Thyroid gland (tissue), 4 donors: ENCODE results near the gene ERICH6. TPM values are rescaled to one million over a fixed set of nuclear protein-coding genes. Genes with fewer than 3 reads are reported as not detected.

Experiments used
- DNase-seq, 2 donors: peaks; one replicate each; pipeline ENCODE4 v3.0.0-alpha.2; 2019
- H3K27ac ChIP-seq, 3 donors: fragments of 200-600 bp; sonication (generic); 1 replicate in 2 of 3; 2 replicates in 1 of 3; pipeline ENCODE4 v1.5.1; 2016 to 2019; ENCODE audit warnings: mild to moderate bottlenecking in 1 of 3, moderate library complexity in 1 of 3
- H3K27me3 ChIP-seq: fragments of 200-600 bp; sonication (generic); one replicate; pipeline ENCODE4 v1.5.1; 2019
- H3K36me3 ChIP-seq, 2 donors: fragments of 200-600 bp; sonication (generic); one replicate each; pipeline ENCODE4 v1.5.1; 2016 to 2019
- H3K4me1 ChIP-seq, 2 donors: fragments of 200-600 bp; sonication (generic); one replicate each; pipeline ENCODE4 v1.5.1; 2017 to 2019
- H3K4me3 ChIP-seq, 3 donors: fragments of 200-600 bp; sonication (generic); replicated peaks in 1 of 3; 1 replicate in 2 of 3; 2 replicates in 1 of 3; pipeline ENCODE4 v1.5.1; 2016; ENCODE audit warnings: mild to moderate bottlenecking in 1 of 3
- H3K9me3 ChIP-seq: fragments of 200-600 bp; sonication (generic); one replicate; pipeline ENCODE4 v1.5.1; 2017
- CTCF ChIP-seq, 6 experiments: fragments of 200-600 bp in 3 of 6; fragments of 450-650 bp in 3 of 6; sonication (generic) in 3 of 6; IDR thresholded peaks; one replicate each; pipeline ENCODE4 v1.5.1; 2016 to 2019; ENCODE audit warnings: antibody characterized with exemption in 6 of 6, mild to moderate bottlenecking in 2 of 6, inconsistent platforms in 1 of 6, moderate library complexity in 1 of 6
- POLR2A ChIP-seq, 2 donors: fragments of 450-650 bp; IDR thresholded peaks; one replicate each; pipeline ENCODE4 v1.6.1; 2017; ENCODE audit warnings: antibody characterized with exemption in 2 of 2, mild to moderate bottlenecking in 2 of 2, moderate library complexity in 1 of 2
- WGBS, 2 donors: methylation state at CpG; one replicate each; pipeline ENCODE4 v1.1.5; 2017; 5-methylcytosine and 5-hydroxymethylcytosine counted together
- intact Hi-C: fragments of 100-400 bp; cut with DNase I; formaldehyde crosslinking; loops from one replicate; pipeline ENCODE4 v1.15.1; 2023
- total RNA-seq, 4 donors: library from RNA; depleted of rRNA; stranded (reverse); fragments of >200 nt; gene quantifications; one replicate each; pipeline ENCODE4 v1.2.3, GENCODE V29; 2016

The ERICH6 gene
- total RNA-seq, 4 donors from 2014 or later, result 0.11 to 0.27 TPM; not detected in 2

DNA sequence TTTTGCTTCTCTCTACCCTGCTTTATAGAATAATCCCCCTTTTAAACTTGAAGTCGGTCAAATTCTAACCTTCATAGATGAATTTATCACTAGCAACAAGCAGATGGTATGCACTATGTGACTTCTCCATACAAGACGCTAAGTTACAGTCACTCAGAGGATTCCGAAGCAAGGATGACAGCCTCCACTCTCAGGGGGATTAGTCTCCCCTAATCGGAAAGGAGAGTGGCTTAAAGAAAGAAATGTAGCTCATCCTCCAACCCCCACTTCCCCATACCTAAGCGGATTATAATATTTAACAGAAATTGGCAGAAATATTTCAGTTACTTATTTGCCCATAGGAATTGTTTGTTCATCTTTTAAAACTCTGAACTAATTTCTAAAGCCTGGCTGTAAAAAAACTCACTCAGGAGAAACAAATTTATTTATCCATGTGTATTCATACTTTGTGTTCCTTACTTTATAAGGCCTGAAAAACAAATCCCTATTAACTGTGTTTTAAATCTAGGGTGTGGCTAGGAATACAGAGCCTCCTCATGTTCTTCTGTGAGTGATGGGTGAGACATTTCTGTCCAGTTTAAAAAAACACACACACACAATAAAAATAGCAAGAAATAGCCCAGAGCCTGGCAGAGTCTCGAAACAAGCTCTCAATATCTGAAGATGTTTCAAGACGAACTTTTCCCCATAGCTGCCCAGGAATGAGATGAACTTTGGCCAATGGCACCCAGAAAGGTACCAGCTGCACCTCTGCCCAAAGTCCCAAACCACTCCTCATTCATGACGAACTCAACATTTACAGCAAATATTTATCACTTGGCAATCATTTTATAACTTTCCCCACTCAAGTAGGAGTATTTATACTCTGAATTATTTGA lies 40.6 kb upstream of the ERICH6 start:
- H3K27ac ChIP-seq, result no peak overlapping the region
- no peak for DNase-seq

DNA sequence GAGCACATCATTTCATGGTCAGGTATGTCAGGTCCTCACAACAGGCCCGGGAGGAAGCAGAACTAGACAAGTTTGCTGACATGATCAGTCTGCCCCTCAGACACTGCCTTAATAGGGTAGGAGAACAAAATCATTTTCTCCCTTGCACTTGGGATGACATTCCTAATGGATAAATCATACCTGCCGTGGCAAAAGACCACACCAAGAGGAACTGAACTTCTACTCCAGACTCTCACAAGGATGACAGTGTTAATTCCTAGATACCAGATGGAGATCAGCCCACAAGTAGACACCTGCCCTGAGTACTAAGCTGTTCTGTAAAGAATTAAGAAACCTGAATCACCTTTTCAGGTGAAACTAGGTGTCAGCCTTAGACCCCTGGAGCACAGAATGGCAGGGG lies 39.8 kb upstream of the ERICH6 start:
- intact Hi-C loops, result no loop called here
- H3K27ac ChIP-seq, result no peak overlapping the region
- H3K9me3 ChIP-seq, result no peaks in the 10 kb centered on the region
- DNase-seq, result no peak
- H3K36me3 ChIP-seq, result peaks cover 0 to 4% of the 10 kb centered on the region in 2 donors
- TF ChIP-seq POLR2A (IDR thresholded peaks at IDR 0.05) (no peak), CTCF (IDR thresholded peaks at IDR 0.05) (no peak)
- WGBS, 2 donors, result 43 to 79% methylated on average over 1 to 2 of the region's 2 CpGs
- peaks cover 6 to 33% of the 10 kb centered on the region in 2 donors for H3K4me1 ChIP-seq
- H3K4me3 ChIP-seq, result no peak overlapping the region
- no peaks in the 10 kb centered on the region for H3K27me3 ChIP-seq

More for the DNA sequence above, 40.6 kb upstream of the ERICH6 start:
- intact Hi-C loops, result no loop called here
- WGBS, 2 donors, result 76 to 77% methylated on average over 8 of the region's 8 CpGs
- Histone ChIP-seq H3K9me3 (no peaks in the 10 kb centered on the region), H3K27me3 (no peaks in the 10 kb centered on the region), H3K4me1 (peaks cover 6 to 28% of the 10 kb centered on the region in 2 donors), H3K4me3 (no peak overlapping the region), H3K36me3 (peaks cover 0 to 4% of the 10 kb centered on the region in 2 donors)
- TF ChIP-seq CTCF (IDR thresholded peaks at IDR 0.05) (no peak), POLR2A (IDR thresholded peaks at IDR 0.05) (no peak)

DNA sequence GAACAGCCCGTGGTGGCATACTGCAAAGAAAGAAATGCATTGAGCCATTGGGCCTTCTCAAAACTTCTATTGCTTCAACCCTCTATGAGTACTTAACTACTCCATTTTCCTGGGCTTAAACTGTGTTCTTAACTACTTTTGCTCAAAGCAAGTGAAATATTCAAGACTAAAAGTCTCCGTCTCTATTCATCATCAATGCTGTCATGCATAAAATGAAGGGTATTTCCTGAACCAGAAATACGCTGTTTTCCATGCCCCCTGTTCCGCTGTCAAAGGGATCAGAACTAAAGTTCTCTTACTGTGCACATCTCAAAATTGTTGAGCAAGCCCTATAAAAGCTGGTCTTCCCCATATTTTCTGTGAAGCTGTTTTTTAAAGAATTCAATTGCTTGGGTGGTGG lies 39.0 kb upstream of the ERICH6 start:
- 87 to 97% methylated on average over 4 of the region's 4 CpGs for WGBS, 2 donors
- intact Hi-C loops, result no loop called here
- H3K4me1 ChIP-seq, result peaks cover 6 to 38% of the 10 kb centered on the region in 2 donors
- H3K27ac ChIP-seq, result no peak overlapping the region
- no peak overlapping the region for H3K4me3 ChIP-seq
- TF ChIP-seq CTCF (IDR thresholded peaks at IDR 0.05), result no peak
- TF ChIP-seq POLR2A (IDR thresholded peaks at IDR 0.05), result no peak
- no peaks in the 10 kb centered on the region for H3K9me3 ChIP-seq
- no peak for DNase-seq
- peaks cover 0 to 4% of the 10 kb centered on the region in 2 donors for H3K36me3 ChIP-seq
- H3K27me3 ChIP-seq, result no peaks in the 10 kb centered on the region

GRCh38 chr3:150742141-150742523 lies 38.4 kb upstream of the ERICH6 start:
- no peak for TF ChIP-seq CTCF (IDR thresholded peaks at IDR 0.05)
- no peak for TF ChIP-seq POLR2A (IDR thresholded peaks at IDR 0.05)
- peaks cover 6 to 35% of the 10 kb centered on the region in 2 donors for H3K4me1 ChIP-seq
- H3K4me3 ChIP-seq, result no peak overlapping the region
- H3K27ac ChIP-seq, result no peak overlapping the region
- no peaks in the 10 kb centered on the region for H3K9me3 ChIP-seq
- intact Hi-C loops, result no loop called here
- peaks cover 0 to 4% of the 10 kb centered on the region in 2 donors for H3K36me3 ChIP-seq
- DNase-seq, result no peak
- H3K27me3 ChIP-seq, result no peaks in the 10 kb centered on the region
- WGBS, 2 donors, result 97% methylated on average over 15 of the region's 15 CpGs

GRCh38 chr3:150741497-150742140 lies 37.9 kb upstream of the ERICH6 start:
- H3K9me3 ChIP-seq, result no peaks in the 10 kb centered on the region
- no peak overlapping the region for H3K27ac ChIP-seq
- DNase-seq, result no peak
- TF ChIP-seq CTCF (IDR thresholded peaks at IDR 0.05) (no peak), POLR2A (IDR thresholded peaks at IDR 0.05) (no peak)
- WGBS, 2 donors, result 60 to 68% methylated on average over 5 of the region's 5 CpGs
- H3K36me3 ChIP-seq, result peaks cover 0 to 4% of the 10 kb centered on the region in 2 donors
- no peak overlapping the region for H3K4me3 ChIP-seq
- H3K4me1 ChIP-seq, result peaks cover 6 to 31% of the 10 kb centered on the region in 2 donors
- intact Hi-C loops, result no loop called here
- H3K27me3 ChIP-seq, result no peaks in the 10 kb centered on the region
